Spleen (tissue), 11 donors: ENCODE data around the gene ALDH2. TPM values are rescaled to one million over a fixed set of nuclear protein-coding genes. Genes with fewer than 3 reads are reported as not detected.

Experiments
- DNase-seq: peaks from one replicate; pipeline ENCODE4 v3.0.0-alpha.2; 2020
- H3K27ac ChIP-seq, 8 donors: fragments of 200-600 bp; sonication (generic) in 7 of 8; 1 replicate in 4 of 8; 2 replicates in 4 of 8; pipeline versions ENCODE4 v1.5.0 to v1.8.0; 2016 to 2021; ENCODE audit warnings: inconsistent platforms in 4 of 8, mild to moderate bottlenecking in 4 of 8, moderate library complexity in 1 of 8
- H3K27me3 ChIP-seq, 7 donors: fragments of 200-600 bp; sonication (generic) in 6 of 7; replicated peaks in 1 of 7; 1 replicate in 4 of 7; 2 replicates in 3 of 7; pipeline versions ENCODE4 v1.5.0 to v1.8.0; 2016 to 2021; ENCODE audit warnings: inconsistent platforms in 3 of 7, mild to moderate bottlenecking in 1 of 7
- H3K36me3 ChIP-seq, 6 donors: fragments of 200-600 bp; sonication (generic) in 5 of 6; 1 replicate in 4 of 6; 2 replicates in 2 of 6; pipeline versions ENCODE4 v1.5.0 to v1.8.0; 2016 to 2021; ENCODE audit warnings: inconsistent platforms in 2 of 6
- H3K4me1 ChIP-seq, 6 donors: fragments of 200-600 bp; sonication (generic) in 5 of 6; 1 replicate in 3 of 6; 2 replicates in 3 of 6; pipeline versions ENCODE4 v1.5.0 to v1.8.0; 2016 to 2021; ENCODE audit warnings: inconsistent platforms in 3 of 6
- H3K4me3 ChIP-seq, 8 donors: fragments of 200-600 bp; sonication (generic) in 7 of 8; 1 replicate in 4 of 8; 2 replicates in 4 of 8; pipeline versions ENCODE4 v1.5.0 to v1.8.0; 2016 to 2021; ENCODE audit warnings: inconsistent platforms in 4 of 8, mild to moderate bottlenecking in 4 of 8, moderate library complexity in 2 of 8
- H3K9me3 ChIP-seq, 8 donors: fragments of 200-600 bp; sonication (generic) in 7 of 8; 1 replicate in 4 of 8; 2 replicates in 4 of 8; pipeline versions ENCODE4 v1.5.0 to v1.8.0; 2016 to 2021; ENCODE audit warnings: inconsistent platforms in 4 of 8
- CTCF ChIP-seq, 11 experiments: fragments of 200-600 bp in 7 of 11; fragments of 450-650 bp in 4 of 11; sonication (generic) in 4 of 11; IDR thresholded peaks in 8 of 11; conservative IDR thresholded peaks in 3 of 11; 1 replicate in 7 of 11; 2 replicates in 4 of 11; pipeline versions ENCODE4 v1.4.0 to v1.8.0; 2016 to 2021; ENCODE audit warnings: antibody characterized with exemption in 11 of 11, inconsistent platforms in 4 of 11, mild to moderate bottlenecking in 1 of 11
- POLR2A ChIP-seq, 3 donors: fragments of 450-650 bp; IDR thresholded peaks; one replicate each; pipeline ENCODE4 v1.5.1; 2017; ENCODE audit warnings: antibody characterized with exemption in 3 of 3, mild to moderate bottlenecking in 1 of 3
- POLR2AphosphoS5 ChIP-seq, 3 donors: sonication (generic); formaldehyde crosslinking; IDR thresholded peaks; one replicate each; pipeline ENCODE4 v1.5.1; 2017; ENCODE audit warnings: antibody characterized with exemption in 3 of 3
- WGBS, 5 donors: extraction: QIAGEN DNeasy Blood & Tissue Kit in 3 of 5; methylation state at CpG; one replicate each; pipeline versions ENCODE4 v1.1.5 to v1.1.7; 2013 to 2018; 5-methylcytosine and 5-hydroxymethylcytosine counted together
- intact Hi-C: fragments of 100-400 bp; cut with DNase I; formaldehyde crosslinking; loops from one replicate; pipeline ENCODE4 v1.15.0; 2023; ENCODE audit warnings: low total_unique reads
- polyA plus RNA-seq, 3 donors: library from polyadenylated mRNA; stranded (reverse); fragments of 200-250 nt; gene quantifications; one replicate each; pipeline ENCODE4 v1.2.1, GENCODE V29; 2013
- total RNA-seq, 7 donors: library from RNA; depleted of rRNA in 3 of 7; stranded (reverse); fragments of >200 nt in 3 of 7; fragmentation: NEBNext Ultra II Directional in 4 of 7; extraction: Animal tissue kit (Norgen Biotek cat#: 25700) in 4 of 7; gene quantifications; one replicate each; pipeline versions ENCODE4 v1.1.0 to v1.2.1, GENCODE V29; 2016 to 2021
- donor health status: healthy with polysubstance abuse.
- donor health status: DM: no; HTN: no; CAD: no; lungs with moderate emphysema.
- donor health status: DM: no; HTN: no; CAD: no.
- donor health status: Bipolar disorder and iron deficiency.
- donor health status: healthy.
- donor health status: DM: no; HTN: no; CAD: no.
- donor health status: DM: yes; HTN: yes; CAD: no.

The ALDH2 gene
- total and polyA plus RNA-seq, 10 donors, result 30.8 to 78.9 (median 47.5) TPM

DNA sequence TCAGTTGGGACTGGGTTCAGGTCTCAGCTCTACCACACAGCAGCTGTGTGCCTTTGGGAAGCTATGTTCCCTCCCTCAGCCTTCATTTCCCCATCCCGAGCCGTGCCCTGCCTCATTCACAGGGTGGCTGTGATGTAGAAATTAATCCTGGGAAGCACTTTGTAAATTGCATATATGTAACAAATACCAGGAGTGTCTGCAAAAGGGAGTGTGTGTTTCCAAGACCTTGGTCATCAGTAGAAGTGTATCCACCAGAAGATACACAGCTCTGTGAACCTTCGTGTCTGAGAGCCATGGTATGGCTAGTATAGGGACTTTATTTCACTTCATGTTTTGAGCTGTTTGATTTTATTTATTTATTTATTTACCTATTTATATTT lies 26.1 kb downstream of the ALDH2 start:
- Histone ChIP-seq H3K4me3 (no peak overlapping the region), H3K4me1 (peaks cover 0 to 7% (median 0%) of the 10 kb centered on the region in 6 donors), H3K36me3 (peaks cover 0 to 96% (median 56%) of the 10 kb centered on the region in 6 donors), H3K9me3 (no peaks in the 10 kb centered on the region), H3K27ac (no peak overlapping the region), H3K27me3 (no peaks in the 10 kb centered on the region)
- intact Hi-C loops, result no loop called here
- TF ChIP-seq POLR2AphosphoS5 (IDR thresholded peaks at IDR 0.05), result no peak
- TF ChIP-seq POLR2A (IDR thresholded peaks at IDR 0.05), result no peak
- TF ChIP-seq CTCF (IDR thresholded peaks at IDR 0.05 in 8 of 11, conservative IDR thresholded peaks at IDR 0.05 in 3 of 11), result no peak
- no peak for DNase-seq
- WGBS, 5 donors, result 87 to 96% (median 93%) methylated on average over 3 of the region's 3 CpGs

- intact Hi-C loops, result no loop called here
- Histone ChIP-seq H3K9me3 (no peaks in the 10 kb centered on the region), H3K27me3 (no peaks in the 10 kb centered on the region), H3K4me3 (no peak overlapping the region), H3K4me1 (no peaks in the 10 kb centered on the region), H3K27ac (no peak overlapping the region), H3K36me3 (peaks cover 0 to 100% (median 71%) of the 10 kb centered on the region in 6 donors)
- 85 to 98% (median 94%) methylated on average over 3 to 4 of the region's 4 CpGs for WGBS, 5 donors
- DNase-seq, result no peak
- TF ChIP-seq POLR2AphosphoS5 (IDR thresholded peaks at IDR 0.05) (no peak), POLR2A (IDR thresholded peaks at IDR 0.05) (no peak), CTCF (IDR thresholded peaks at IDR 0.05 in 8 of 11, conservative IDR thresholded peaks at IDR 0.05 in 3 of 11) (no peak)
These were observed 31.4 kb downstream of the ALDH2 start for GRCh38 chr12:111798182-111798581.

DNA sequence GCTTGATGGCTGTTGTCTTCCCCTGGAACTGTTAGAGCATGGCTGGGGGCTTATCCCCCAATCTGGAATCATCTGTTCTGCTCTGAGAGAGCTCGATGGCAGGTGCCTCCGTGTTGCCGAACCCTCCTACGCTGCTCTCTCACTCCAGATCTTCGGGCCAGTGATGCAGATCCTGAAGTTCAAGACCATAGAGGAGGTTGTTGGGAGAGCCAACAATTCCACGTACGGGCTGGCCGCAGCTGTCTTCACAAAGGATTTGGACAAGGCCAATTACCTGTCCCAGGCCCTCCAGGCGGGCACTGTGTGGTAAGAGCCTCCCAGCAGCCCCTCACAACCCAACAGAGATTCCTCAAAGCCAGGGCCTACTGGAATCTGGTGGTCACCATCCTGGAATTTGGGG lies 33.0 kb downstream of the ALDH2 start:
- DNase-seq, result no peak
- H3K27ac ChIP-seq, result no peak overlapping the region
- intact Hi-C loops, result no loop called here
- no peak for TF ChIP-seq CTCF (IDR thresholded peaks at IDR 0.05 in 8 of 11, conservative IDR thresholded peaks at IDR 0.05 in 3 of 11)
- TF ChIP-seq POLR2AphosphoS5 (IDR thresholded peaks at IDR 0.05), result no peak
- no peak for TF ChIP-seq POLR2A (IDR thresholded peaks at IDR 0.05)
- H3K4me1 ChIP-seq, result no peaks in the 10 kb centered on the region
- H3K9me3 ChIP-seq, result no peaks in the 10 kb centered on the region
- H3K4me3 ChIP-seq, result no peak overlapping the region
- H3K36me3 ChIP-seq, result peaks cover 0 to 100% (median 64%) of the 10 kb centered on the region in 6 donors
- H3K27me3 ChIP-seq, result no peaks in the 10 kb centered on the region
- 94 to 99% (median 96%) methylated on average over 7 to 9 of the region's 9 CpGs for WGBS, 5 donors

DNA sequence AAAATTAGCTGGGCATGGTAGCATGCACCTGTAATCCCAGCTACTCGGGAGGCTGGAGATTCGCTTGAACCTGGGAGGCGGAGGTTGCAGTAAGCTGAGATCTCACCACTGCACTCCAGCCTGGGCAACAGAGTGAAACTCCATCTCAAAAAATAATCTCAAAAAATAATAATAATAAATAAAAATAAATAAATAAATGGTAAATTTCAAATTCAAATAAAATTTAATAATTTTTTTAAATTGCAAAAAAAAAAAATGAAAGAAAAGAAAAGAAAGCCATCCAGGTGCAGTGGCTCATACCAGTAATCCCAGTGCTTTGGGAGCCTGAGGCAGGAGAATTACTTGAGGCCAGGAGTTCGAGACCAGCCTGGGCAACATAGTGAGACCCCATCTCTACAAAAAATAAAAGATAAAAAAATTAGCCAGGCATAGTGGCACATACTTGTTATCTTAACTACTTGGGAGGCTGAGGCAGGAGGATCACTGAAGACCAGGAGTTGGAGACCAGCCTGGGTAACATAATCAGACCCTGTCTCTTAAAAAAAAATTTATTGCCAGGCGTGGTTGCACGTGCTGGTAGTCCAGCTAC lies 36.4 kb downstream of the ALDH2 start:
- Histone ChIP-seq H3K27me3 (no peaks in the 10 kb centered on the region), H3K4me1 (no peaks in the 10 kb centered on the region), H3K4me3 (no peak overlapping the region), H3K27ac (no peak overlapping the region), H3K9me3 (no peaks in the 10 kb centered on the region), H3K36me3 (peaks cover 0 to 100% (median 59%) of the 10 kb centered on the region in 6 donors)
- no peak for TF ChIP-seq POLR2AphosphoS5 (IDR thresholded peaks at IDR 0.05)
- TF ChIP-seq CTCF (IDR thresholded peaks at IDR 0.05 in 8 of 11, conservative IDR thresholded peaks at IDR 0.05 in 3 of 11), result no peak
- WGBS, 5 donors, result 87 to 94% (median 91%) methylated on average over 6 of the region's 6 CpGs
- intact Hi-C loops, result no loop called here
- no peak for DNase-seq
